NCI-H2227 treated with DMSO at 0.1 percent for 48 hours (cell line): ENCODE measurements around the gene SLC45A1.
"Not testable (repeated sequence)": the region's sequence is repeated elsewhere in the genome, so short reads cannot be mapped to it uniquely, and the experiment has no call there.

ENCODE experiments used
- DNase-seq: peaks from one replicate; lab custom pipeline; 2025; lab: John Stamatoyannopoulos, UW

SLC45A1 gene

DNA sequence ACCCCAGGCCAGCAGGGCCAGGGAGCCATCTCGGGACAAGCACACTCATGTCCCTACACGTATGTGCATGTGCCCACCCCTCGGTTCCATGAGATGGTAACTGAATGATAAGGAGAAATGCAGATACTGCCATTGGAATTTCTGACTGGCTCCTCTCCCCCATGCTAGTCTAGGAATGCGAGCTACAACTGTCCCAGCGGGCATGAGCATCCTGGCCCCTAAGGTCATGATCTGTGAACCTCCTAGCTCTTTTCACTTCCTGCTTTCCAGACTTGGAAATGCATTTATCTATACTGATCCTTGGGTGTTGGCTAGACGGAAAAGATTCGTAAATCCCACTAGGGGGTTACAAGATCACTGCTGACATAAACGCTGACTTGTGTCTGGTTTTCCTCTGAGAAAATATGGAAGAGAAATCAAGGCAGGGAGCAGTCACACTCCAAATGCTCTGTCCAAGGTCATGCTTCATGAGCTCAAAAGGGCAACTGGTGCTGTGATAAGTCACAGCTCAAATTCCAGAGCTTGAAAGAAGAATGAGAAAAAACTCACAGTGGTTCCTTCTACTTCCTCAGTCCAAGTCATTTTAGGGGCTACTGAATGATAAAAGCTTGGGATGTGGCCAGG, 49.8 kb downstream of the SLC45A1 start:
- no peak for DNase-seq

DNA sequence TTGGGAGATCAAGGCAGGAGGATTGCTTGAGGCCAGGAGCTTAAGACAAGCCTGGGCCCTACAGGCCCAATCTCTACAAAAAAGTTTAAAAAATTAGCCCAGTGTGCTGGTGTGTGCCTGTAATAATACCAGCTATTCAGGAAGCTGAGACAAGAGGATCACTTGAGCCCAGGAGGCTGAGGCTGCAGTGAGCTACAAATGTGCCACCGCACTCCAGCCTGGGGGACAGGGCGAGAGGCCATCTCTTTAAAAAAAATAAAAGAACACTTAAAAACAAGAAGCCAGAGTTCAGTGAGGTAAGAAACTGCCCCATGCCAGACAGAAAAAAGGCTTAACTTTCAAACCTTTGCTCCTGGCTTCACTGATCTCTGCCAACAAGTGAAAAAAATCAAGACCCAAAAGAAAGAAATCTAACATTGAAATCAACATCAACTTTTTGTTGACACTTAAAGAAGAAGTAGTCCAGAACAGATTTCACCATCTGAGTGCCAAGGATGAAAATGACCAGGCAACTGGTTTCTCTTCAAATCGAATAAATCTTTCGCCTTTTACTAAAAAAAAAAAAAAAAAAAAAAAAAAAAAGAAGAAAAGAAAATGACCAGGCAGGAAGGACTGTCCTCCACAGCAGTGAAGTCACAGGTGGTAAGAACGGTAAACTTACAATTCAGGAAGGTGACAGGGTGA, 51.2 kb downstream of the SLC45A1 start:
- no peak for DNase-seq

DNA sequence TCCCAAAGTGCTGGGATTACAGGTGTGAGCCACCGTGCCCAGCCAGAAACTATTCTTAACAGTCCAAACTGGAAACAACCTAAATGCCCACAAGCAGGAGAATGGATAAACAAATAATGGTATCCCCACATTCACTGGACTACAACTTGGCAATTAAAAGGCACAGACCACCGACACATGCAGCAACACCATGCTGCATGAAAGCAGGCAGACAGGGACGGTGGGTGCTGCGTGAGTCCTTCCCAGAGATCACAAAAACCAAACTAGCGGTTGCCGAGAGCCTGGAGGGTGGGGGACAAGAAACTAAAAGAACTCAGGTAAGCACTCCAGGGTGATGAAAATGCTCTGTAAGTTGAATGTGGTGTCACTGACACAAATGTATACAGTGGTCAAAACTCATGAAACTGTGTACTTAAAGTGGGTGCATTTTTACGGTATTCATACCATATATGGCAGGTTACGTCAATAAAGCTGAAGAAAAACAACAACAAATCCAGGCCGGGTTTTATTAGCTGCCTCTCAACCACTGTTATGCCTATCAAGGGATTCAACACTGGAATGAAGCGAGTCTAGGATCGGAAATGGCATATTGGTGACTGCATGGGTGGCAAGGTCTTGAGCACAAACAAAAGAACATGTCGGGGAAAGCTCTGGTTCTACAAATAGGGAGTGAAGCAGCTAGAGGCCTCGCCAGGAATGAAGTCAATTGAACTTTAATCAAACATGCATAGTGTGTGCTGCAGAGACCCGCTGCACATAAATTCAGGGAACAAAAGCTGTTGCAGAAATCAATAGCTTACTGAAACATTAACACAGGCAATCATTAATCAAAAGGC, 52.4 kb downstream of the SLC45A1 start:
- peak; percentile 77 for DNase-seq

DNA sequence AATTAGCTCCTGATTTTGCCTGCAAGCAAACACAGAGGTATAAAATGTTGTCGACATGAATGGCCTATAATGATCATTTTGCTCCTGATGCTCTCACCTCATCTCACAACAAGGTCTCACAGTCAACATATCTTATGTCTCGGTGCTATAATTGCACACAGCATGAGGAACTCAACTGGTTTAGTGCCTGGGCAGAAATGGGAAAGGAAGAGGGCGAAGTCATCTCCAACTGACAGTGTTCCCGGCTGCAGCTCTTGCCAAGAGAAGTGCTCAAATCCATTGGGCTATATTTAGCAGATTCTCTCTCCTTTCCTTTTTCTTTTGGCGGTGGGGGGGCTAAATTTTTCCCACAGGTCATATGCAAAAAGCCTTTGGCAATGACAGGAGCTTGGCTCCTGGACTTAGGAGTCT, 53.0 kb downstream of the SLC45A1 start:
- peak; percentile 68 for DNase-seq

DNA sequence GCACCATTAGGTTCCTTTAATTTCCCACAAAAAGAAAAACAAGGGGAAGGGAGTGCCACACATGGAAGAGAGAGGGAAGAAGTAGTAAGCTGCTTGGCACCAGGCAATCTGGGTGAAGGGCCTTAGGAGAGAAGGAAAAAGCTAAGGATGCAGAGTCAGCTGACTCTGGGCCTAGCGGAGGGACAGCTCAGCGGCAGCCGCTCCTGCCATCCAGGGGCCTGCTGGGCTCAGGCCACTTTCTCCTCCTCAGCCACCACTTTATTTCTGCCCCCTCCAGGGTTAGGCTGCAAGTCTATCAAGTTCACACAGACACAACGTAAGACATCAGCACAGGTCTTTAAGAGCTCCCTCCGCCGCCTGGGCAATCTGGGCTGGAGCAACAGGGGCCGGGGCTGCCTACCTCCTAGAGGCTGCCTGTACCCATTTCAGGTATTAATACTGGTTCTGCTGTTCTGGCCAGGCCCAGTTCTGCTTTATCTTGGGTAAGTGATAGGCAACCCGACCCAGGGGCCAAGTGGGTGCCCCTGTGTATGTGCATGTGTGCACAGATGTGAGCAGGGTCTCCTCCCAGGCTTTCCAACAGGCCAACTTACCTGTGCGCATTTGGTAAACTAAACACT, 53.6 kb downstream of the SLC45A1 start:
- no peak for DNase-seq

DNA sequence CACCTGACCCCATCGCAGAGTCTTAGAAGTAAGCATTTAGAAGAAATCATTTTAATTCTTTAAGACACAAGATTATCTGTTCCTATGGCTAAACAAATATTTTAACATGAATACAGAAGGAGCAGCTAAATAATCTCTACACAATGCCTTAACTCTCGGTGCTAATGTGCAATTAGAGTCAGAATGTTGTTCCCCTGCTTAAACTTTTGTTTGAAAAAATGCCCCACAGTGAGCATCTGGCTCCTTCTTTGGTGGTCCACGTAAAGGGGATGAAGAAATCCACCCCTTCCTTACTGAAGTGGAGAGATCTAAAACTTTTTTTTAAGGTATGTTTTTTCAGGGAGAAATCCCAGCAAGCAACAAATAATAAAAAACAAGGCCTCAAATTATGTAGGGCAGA, 55.2 kb downstream of the SLC45A1 start:
- no peak for DNase-seq

DNA sequence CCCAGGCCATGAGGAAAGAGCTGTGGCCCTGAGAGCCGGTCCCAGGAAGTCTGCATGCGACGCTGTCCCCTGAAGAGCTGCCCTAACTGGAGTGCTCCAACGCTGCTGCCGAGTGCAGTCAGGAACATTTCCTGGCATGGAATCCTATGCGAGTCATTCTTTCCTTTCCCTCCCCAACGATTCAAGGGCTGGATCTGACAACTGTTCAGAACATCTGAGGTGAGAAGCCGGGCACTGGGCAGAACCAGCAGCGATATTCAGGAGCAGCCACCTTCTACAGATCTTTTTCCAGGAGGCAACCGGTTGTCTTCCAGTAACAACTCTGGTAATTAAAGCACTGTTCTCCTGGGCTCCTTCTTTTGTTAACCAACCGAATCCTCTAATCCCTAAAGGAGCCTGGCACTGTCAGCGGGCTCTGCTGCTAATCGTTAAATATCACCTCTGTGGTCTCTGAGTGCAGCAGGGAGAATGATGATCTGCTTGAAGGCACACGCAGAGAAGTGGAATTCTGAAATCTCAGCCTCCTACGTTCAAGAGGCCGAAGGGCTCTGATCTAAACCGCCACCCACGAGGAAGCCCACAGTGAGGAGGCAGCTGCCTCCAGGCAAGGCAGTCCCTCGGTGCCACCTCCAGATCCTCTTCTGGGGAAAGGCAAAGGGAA, 55.8 kb downstream of the SLC45A1 start:
- peak; percentile 74 for DNase-seq

DNA sequence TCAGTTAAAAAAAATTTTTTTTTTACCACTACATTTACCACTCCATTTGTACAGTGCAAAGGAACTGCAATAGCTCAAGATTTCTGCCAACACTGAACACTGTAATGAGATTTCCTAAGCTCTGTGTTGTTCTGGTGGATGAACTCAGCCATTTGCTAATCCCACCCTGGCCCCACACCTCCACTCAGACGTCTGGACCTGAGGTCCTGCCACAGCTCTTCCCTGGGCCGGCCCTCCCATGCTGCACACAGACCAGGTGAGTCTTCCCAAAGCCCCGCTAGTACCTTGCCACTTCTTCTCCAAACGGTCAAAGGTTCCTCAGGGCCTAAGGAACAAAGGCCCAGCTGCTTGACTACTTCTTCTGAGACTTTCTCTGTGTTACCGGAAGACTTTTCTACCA, 56.4 kb downstream of the SLC45A1 start:
- no peak for DNase-seq

DNA sequence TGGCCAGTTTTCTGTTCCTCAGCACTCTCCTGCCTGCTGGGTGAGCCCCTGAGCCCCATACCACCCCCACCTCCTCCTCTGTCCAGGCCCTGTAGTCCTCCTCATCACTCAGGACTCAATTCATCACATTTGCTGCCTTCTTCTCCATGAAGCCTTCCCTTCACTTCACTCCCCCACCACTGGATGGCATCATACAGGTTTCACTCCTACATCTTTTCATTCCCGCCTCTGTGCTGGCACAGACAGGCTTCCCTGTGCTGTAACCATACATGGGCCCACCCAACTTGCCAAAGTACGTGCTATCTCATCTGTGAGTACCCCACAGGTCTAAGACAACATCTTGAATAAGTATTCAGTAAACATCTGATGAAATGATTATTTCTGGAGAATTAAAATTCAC, 56.9 kb downstream of the SLC45A1 start:
- no peak for DNase-seq

DNA sequence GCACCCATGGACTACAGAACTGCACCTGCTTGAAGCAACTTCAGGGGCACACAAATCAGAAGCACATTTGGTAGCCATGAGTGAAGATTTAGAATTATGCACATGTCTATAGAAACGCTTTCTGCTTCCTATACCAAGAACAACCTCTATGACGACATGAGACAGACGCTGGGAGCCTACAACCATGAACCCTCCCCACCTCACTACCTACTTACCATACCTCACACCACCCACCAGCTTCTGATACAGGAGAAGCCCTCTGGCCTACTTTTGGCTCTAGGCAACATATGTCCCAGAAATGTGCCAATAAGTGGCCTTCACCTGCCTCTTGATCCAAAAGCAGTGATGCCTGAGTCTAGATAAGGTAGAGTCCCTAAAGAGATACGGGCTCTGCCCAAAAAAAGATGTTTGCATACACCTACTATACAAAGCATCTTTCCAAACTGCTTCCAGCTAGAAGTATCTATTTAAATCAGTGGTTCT, 58.5 kb downstream of the SLC45A1 start:
- no peak for DNase-seq

DNA sequence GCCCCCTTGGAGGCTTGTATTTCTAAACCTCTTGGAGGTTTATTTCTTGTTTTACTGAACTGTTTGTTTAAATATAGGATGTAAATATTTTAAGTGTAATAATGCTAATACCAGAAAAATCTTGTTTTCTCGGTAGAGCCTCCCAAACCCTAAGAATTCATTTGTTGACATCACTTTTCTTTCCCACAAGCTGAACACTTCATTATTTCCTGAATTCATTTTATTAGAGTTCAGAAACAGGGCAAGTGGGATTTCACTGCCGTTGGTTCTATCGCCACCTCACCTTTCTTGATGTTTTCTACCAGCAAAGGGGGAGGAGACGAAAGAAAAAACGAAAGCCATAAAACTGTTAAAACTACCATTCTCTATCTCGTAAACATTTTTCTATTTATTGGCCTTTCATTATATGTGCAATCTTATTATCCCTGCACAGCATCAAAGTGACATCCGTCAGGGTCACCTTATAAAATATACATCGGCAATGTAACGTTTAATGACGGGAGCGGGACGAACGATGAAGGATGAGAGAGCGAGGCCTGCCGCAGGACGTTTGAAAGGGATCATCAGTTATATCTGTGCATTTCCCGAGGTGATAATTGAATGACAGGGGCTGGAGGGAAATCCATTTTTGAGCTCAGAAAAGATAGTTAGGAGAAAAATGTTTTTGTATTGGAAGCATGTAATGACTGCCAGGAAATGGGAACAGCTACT, 59.5 kb downstream of the SLC45A1 start:
- DNase-seq: no peak

DNA sequence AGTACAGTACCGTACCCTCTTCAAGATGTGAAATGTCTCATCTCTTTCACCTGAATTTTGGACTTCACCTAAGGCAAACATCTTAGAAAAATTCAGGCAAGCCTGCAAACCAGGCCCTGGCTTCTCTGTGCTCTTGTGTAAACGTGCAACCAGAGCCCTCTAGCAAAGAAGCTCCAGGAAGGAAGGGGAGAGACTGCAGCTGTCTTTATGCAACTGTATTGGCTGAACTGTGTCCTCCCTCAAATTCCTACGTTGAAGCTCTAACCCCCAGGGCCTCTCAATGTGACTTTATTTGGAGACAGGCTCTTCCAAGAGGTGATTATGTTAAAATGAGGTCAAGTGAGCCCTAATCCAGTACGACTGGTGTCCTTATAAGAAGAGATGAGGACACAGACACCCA, 60.3 kb downstream of the SLC45A1 start:
- no peak for DNase-seq

DNA sequence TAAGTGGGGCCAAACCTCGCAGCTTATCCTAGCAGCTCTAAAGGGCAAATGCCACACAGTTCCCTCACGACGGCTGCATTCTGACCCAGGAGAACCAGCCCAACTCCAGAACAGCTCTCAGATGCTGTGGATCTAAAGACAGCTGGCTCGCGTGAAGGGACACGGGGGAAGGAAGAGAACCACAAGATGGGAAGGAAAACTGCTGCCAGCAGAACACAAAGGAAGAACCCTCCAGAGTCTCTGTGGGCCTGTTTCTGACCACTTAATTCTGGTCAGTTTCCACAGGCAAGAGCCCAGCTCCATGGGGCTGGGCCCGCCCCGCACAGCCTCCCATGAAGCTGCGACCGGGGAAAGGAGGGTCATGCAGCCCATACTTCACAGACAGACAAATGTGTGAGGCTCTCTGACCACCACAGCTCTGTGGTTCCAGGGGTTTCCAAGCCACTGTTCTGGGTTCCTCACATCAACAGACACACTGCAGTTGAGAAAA, 61.1 kb downstream of the SLC45A1 start:
- DNase-seq: no peak

DNA sequence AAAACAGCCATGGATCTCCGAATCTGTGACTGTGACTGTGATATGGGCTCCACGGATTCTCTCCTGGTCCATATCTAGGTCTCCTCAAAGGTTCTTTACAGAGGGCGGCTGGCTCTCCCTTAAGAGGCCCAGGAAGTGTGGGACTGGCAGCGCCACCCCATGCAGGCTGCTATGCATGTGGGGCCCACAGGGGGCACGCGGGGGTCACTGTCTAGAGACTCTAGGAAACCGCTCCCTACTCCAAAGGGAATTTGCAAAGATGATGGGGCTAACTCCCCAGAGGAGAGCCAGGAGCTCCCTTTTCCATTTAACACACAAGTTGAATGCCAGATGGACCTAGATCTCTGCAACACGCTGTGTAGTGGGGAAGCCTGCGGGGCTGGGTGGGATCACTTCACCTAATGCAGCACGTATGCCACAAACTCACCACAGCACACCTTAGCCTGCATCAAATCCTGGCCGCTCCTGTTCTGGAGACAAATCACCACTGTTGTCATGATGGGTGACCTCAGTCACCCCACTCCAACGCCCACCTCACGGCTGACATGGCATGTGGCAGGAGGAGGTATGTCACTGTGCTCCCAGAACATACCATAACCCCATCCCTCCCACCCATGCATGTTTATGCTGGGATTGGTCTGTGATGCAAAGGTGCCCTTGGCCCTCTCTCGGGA, 61.7 kb downstream of the SLC45A1 start:
- no peak for DNase-seq

DNA sequence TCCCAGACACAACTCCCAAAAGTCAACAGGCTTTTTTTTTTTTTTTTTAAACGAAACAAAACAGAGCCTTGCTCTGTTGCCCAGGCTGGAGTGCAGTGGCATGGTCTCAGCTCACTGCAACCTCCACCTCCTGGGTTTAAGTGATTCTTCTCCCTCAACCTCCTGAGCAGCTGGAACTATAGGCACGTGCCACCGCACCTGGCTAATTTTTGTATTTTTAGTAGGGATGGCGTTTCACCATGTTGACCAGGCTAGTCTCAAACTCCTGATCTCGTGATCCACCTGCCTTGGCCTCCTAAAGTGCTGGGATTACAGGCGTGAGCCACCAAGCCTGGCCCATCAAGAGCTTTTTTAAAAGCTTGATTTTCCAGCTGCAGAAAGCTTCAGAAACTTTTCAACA, 62.4 kb downstream of the SLC45A1 start:
- not testable (repeated sequence) for DNase-seq

DNA sequence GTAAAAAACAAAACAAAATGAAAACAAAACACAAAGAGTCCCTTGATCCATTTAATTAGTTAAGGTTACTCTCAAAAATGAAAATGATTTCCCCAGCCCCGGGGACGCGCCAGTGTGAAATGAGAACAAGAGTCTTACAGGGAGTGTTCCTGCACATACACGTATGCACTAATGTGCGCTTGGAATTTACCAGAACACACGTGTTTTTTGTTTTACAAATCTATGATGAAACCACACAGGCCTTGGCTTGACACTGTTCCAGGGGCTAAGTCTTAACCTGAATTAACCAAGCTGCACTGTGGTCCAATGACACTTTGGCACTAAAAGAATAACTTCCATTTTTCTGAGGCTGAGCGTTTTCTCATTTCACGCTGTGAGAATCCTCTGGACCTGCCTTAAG, 63.7 kb downstream of the SLC45A1 start:
- no peak for DNase-seq

DNA sequence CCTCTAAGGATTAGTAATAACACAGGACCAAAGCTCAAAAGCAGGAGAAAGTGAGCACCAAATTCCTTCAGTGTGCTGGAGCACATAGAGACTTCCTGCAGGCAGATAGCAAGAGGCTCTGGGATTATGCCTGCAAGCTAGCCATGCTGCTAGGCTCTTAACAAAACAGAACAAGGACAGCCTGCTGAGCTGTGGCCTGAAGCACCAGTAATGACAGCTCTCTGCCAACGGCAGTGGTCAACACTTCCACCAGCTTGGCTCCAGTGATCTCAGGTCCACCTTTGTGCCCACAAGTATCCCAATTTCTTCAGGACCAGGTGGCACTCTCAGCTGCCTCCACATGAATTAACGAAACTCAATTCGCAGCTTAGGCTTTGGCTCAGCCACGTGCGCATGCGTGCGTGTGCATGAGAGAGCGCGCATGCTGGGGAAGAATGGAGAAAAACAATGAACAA, 64.2 kb downstream of the SLC45A1 start:
- DNase-seq: peak; percentile 57

DNA sequence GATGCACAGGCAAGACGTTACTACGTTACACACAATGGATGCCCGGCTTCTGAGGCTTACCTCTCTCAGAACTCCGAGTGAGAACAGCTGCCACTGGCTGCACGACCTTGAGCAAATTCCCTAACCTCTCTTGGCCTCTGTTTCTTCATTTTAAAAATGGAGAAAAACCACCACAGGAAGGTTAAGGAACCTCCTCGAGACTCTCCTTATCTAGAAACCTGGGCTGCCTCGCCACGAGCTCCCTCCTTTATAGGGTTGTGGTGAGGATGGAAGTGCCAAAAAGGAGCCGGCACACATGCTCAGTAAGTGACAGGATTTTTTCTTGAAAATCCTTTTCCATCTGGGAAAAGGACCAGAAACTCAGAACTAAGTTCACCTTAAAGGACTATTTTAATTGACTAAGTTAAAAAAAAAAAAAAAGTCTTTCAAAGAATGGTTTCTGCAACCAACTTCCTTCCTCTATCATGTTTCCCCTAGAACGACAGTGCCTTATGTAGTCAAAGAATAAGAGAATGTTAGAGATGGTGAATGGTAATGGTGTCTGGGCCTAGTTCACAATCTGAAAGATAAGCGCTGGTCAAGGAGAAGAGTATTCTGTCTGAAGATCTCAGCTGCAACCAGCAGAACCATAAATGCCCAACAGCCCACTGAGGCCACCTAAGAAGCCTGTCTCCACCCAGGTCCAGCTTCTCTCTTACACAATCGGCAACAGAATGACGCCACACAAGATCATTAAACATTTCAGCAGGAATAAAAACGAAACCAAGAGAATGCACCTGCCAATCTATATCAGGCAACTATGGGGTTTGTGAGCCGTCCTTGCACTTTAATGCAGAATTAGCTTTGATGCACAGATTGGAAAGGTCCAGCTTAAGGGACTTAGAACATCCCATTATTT, 64.9 kb downstream of the SLC45A1 start:
- DNase-seq: no peak

DNA sequence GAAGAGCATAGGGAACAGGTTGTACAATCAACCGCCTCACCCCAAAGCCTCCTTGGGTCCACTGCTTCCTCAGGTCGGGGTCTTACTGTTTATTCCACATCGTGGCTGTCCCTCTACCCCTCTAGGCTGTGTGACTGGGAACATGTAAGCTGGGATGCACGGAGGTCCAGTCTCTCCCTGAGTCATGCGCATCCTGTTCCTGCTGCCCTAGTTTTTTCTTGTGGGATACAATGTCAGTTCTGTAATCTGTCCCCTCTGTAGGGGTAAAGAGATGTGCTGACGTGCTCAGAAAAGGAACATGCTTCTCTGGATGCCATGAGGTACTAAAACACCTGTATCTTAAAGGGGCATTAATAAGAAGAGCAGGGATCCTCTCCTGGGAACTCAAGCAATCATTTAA, 66.2 kb downstream of the SLC45A1 start:
- no peak for DNase-seq
